Progenitor cell of endocrine pancreas (in vitro differentiated cells): ENCODE results near the gene ADCK2. TPM values are rescaled to one million over a fixed set of nuclear protein-coding genes. Genes with fewer than 3 reads are reported as not detected.
"Not testable (repeated sequence)": the region's sequence is repeated elsewhere in the genome, so short reads cannot be mapped to it uniquely, and the experiment has no call there.

Experiments
- DNase-seq: peaks from one replicate; pipeline ENCODE4 v3.0.0; 2021; ENCODE audit warnings: low spot score; ENCODE audit not compliant: unreplicated experiment
- H3K27ac Mint-ChIP-seq: 2 replicates; pipeline ENCODE4 v1.8.0; 2021; ENCODE audit warnings: mild to moderate bottlenecking, moderate library complexity, mixed read lengths
- H3K27me3 Mint-ChIP-seq: 2 replicates; pipeline ENCODE4 v1.8.0; 2021; ENCODE audit warnings: mixed read lengths
- H3K36me3 Mint-ChIP-seq: 2 replicates; pipeline ENCODE4 v1.8.0; 2022; ENCODE audit warnings: mixed read lengths; ENCODE audit not compliant: insufficient read depth
- H3K4me1 Mint-ChIP-seq: 2 replicates; pipeline ENCODE4 v1.8.0; 2021; ENCODE audit warnings: low read depth, mixed read lengths
- H3K4me3 Mint-ChIP-seq: 2 replicates; pipeline ENCODE4 v1.8.0; 2021; ENCODE audit warnings: low read depth, mild to moderate bottlenecking, moderate library complexity, mixed read lengths
- H3K9me3 Mint-ChIP-seq: 2 replicates; pipeline ENCODE4 v1.8.0; 2021; ENCODE audit warnings: low read depth, mixed read lengths
- CTCF ChIP-seq: fragments of 200-600 bp; sonication (generic); IDR thresholded peaks from one replicate; pipeline ENCODE4 v1.5.0; 2021; ENCODE audit warnings: antibody characterized with exemption, mild to moderate bottlenecking; ENCODE audit not compliant: unreplicated experiment
- total RNA-seq: library from RNA; stranded (reverse); gene quantifications from 2 replicates; pipeline ENCODE4 v1.2.1, GENCODE V29; 2021

ADCK2 gene
- total RNA-seq, 1 donor from 2014 or later, result 21.9 TPM

- no peak for TF ChIP-seq CTCF
- H3K27ac Mint-ChIP-seq, result no peak overlapping the region
- H3K36me3 Mint-ChIP-seq, result peaks cover 20% of the 10 kb centered on the region
- DNase-seq, result no peak
- H3K4me1 Mint-ChIP-seq, result peaks cover 2% of the 10 kb centered on the region
- H3K27me3 Mint-ChIP-seq, result no peaks in the 10 kb centered on the region
- no peaks in the 10 kb centered on the region for H3K9me3 Mint-ChIP-seq
- H3K4me3 Mint-ChIP-seq, result no peak overlapping the region
These were observed 65.5 kb downstream of the ADCK2 start for GRCh38 chr7:140738280-140738679.

- not testable (repeated sequence) for H3K27me3 Mint-ChIP-seq, H3K4me3 Mint-ChIP-seq, H3K9me3 Mint-ChIP-seq, H3K27ac Mint-ChIP-seq, H3K4me1 Mint-ChIP-seq, DNase-seq
- H3K36me3 Mint-ChIP-seq, result peaks cover 21% of the 10 kb centered on the region
These were observed 70.5 kb downstream of the ADCK2 start for GRCh38 chr7:140743255-140743654.

GRCh38 chr7:140744005-140744404 is 71.3 kb downstream of the ADCK2 start:
- no peak overlapping the region for H3K27ac Mint-ChIP-seq
- no peak for TF ChIP-seq CTCF
- no peak overlapping the region for H3K4me3 Mint-ChIP-seq
- no peaks in the 10 kb centered on the region for H3K27me3 Mint-ChIP-seq
- H3K4me1 Mint-ChIP-seq, result peaks cover 5% of the 10 kb centered on the region
- peaks cover 17% of the 10 kb centered on the region for H3K36me3 Mint-ChIP-seq
- no peaks in the 10 kb centered on the region for H3K9me3 Mint-ChIP-seq
- DNase-seq, result no peak

Other genes starting within 250 kb of the ADCK2 start
- gene MKRN1, start 193.4 kb upstream of the ADCK2 start, total RNA-seq, result 94.0 and 99.4 TPM in 2 replicates
- gene DENND2A, start 32.1 kb upstream of the ADCK2 start, total RNA-seq, result 32.0 and 39.8 TPM in 2 replicates
- 172 and 174 TPM in 2 replicates for gene NDUFB2, start 23.8 kb downstream of the ADCK2 start, total RNA-seq